ENCODE results near the gene RAB24. TPM values are rescaled to one million over a fixed set of nuclear protein-coding genes. Genes with fewer than 3 reads are reported as not detected.
A peak's percentile ranks its signal among the peaks of the same experiment; 100 is the strongest.

RAB24 gene
- total and polyA plus RNA-seq, 2 experiments from 2014 or later, result 27.1 to 27.7 TPM

DNA sequence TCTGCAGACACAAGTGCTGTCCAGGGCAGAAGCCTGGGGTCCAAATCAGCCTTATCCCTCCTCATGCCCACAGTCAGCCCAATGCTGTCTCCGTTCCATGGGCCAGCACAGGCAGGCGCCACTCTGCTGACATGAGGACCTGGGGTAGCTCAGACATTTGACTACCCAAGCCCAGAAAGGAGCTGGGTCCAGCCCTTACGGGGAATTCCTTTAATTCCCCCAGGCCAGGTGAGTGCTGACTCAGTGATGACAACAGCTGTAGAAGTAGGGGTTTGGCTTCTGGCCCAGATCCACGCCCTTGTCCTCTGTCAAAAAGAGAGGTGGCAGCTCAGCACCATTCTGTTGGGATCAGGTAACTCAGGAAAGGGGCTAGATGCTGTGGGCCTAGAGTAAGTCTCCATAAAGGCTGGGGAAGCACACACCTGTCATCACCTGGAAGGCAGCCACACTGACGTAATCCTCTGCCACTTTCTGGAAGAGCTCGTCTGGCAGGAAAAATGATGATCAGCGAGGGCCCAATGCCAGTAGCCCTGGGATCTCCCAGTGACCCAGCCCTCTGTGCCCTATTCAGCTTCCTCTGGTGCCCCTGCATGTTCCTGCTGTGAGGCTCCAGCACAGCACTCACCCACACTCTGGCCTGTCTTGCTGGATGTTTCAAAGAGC lies 1.9 kb downstream of the RAB24 start:
- H3K36me3 Mint-ChIP-seq (ENCODE audit: low read depth), result peaks cover 61% of the 10 kb centered on the region
- H3K27ac Mint-ChIP-seq, result no peak overlapping the region

DNA sequence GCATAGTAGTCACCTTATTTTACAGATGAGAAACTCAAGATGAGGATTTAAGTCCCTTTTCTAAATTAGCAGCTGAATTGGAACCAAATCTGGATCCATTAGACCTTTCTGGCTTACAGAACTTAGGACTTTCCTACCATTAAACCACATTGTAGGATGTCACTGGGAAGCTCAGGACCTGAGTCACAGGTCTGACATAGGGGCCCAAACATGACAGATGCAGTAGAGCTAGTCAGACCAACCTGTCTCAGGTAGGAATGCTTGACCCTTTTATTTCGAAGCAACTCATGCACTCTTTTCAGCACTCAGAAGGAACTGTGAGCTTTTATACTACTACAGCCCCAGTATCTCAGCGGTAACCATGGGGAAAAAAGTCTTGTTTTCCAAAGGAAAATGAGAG lies 2.6 kb downstream of the RAB24 start:
- DNase-seq (ENCODE audit: low spot score) (no peak), ATAC-seq (no peak)
- H3K4me1 ChIP-seq (ENCODE audit: insufficient read depth), result peaks cover 38% of the 10 kb centered on the region
- Mint-ChIP-seq H3K27me3 (ENCODE audit: insufficient read depth, low read depth, poor library complexity) (peaks cover 39% of the 10 kb centered on the region), H3K4me3 (no peak overlapping the region), H3K27ac (no peak overlapping the region), H3K4me1 (peaks cover 72% of the 10 kb centered on the region), H3K9me3 (no peaks in the 10 kb centered on the region; the same call in 2 of the 3 replicates), H3K36me3 (ENCODE audit: low read depth) (peaks cover 61% of the 10 kb centered on the region)
- TF ChIP-seq POLR2AphosphoS5 (IDR thresholded peaks at IDR 0.05; ENCODE audit: low read depth) (peak; percentile 12; the same call in 1 of the 2 replicates), NANOG (IDR thresholded peaks at IDR 0.05; ENCODE audit: borderline replicate concordance) (no peak)
- H2AFZ ChIP-seq, result no peak overlapping the region
- H3K27ac ChIP-seq (ENCODE audit: low read depth), result peak overlapping the region; percentile 72
- H3K27me3 ChIP-seq (ENCODE audit: insufficient read depth), result no peaks in the 10 kb centered on the region
- H3K4me2 ChIP-seq, result no peak overlapping the region
- no peak overlapping the region for H3K4me3 ChIP-seq
- H3K36me3 ChIP-seq (ENCODE audit: insufficient read depth), result peaks cover 18% of the 10 kb centered on the region
- H3K79me2 ChIP-seq (replicated peaks; ENCODE audit: insufficient read depth), result peaks cover 25% of the 10 kb centered on the region
- H3F3A ChIP-seq (replicated peaks; ENCODE audit: low read depth), result peaks cover 33% of the 10 kb centered on the region
- peaks cover 38% of the 10 kb centered on the region for H4K20me1 ChIP-seq (replicated peaks; ENCODE audit: insufficient read depth)
- H3K9me2 ChIP-seq (ENCODE audit: insufficient read depth), result no peaks in the 10 kb centered on the region

More for the DNA sequence above, 1.9 kb downstream of the RAB24 start:
- peaks cover 20% of the 10 kb centered on the region for H3K36me3 ChIP-seq (ENCODE audit: insufficient read depth)
- H3K9me2 ChIP-seq (ENCODE audit: insufficient read depth), result no peaks in the 10 kb centered on the region
- TF ChIP-seq POLR2AphosphoS5 (IDR thresholded peaks at IDR 0.05; ENCODE audit: low read depth) (peak; percentile 56), EZH2phosphoT487 (IDR thresholded peaks at IDR 0.05; ENCODE audit: unreplicated experiment) (no peak)
- ATAC-seq (no peak), DNase-seq (ENCODE audit: low spot score) (no peak)
- Mint-ChIP-seq H3K9me3 (no peaks in the 10 kb centered on the region; the same call in 2 of the 3 replicates), H3K27me3 (ENCODE audit: insufficient read depth, low read depth, poor library complexity) (peaks cover 36% of the 10 kb centered on the region), H3K4me1 (peaks cover 68% of the 10 kb centered on the region), H3K4me3 (peak overlapping the region; percentile 99)
- H3K27ac ChIP-seq (ENCODE audit: low read depth), result peak overlapping the region; percentile 72; the same call in 1 of the 2 replicates
- H3F3A ChIP-seq (replicated peaks; ENCODE audit: low read depth), result peaks cover 36% of the 10 kb centered on the region
- peak overlapping the region; percentile 99; the same call in 1 of the 2 replicates for H3K4me2 ChIP-seq
- no peak overlapping the region for H2AFZ ChIP-seq
- H3K79me2 ChIP-seq (replicated peaks; ENCODE audit: insufficient read depth), result peaks cover 25% of the 10 kb centered on the region
- peak overlapping the region; percentile 99; the same call in 1 of the 2 replicates for H3K4me3 ChIP-seq
- H3K4me1 ChIP-seq (ENCODE audit: insufficient read depth), result peaks cover 37% of the 10 kb centered on the region
- peaks cover 38% of the 10 kb centered on the region for H4K20me1 ChIP-seq (replicated peaks; ENCODE audit: insufficient read depth)
- H3K27me3 ChIP-seq (ENCODE audit: insufficient read depth), result no peaks in the 10 kb centered on the region

DNA sequence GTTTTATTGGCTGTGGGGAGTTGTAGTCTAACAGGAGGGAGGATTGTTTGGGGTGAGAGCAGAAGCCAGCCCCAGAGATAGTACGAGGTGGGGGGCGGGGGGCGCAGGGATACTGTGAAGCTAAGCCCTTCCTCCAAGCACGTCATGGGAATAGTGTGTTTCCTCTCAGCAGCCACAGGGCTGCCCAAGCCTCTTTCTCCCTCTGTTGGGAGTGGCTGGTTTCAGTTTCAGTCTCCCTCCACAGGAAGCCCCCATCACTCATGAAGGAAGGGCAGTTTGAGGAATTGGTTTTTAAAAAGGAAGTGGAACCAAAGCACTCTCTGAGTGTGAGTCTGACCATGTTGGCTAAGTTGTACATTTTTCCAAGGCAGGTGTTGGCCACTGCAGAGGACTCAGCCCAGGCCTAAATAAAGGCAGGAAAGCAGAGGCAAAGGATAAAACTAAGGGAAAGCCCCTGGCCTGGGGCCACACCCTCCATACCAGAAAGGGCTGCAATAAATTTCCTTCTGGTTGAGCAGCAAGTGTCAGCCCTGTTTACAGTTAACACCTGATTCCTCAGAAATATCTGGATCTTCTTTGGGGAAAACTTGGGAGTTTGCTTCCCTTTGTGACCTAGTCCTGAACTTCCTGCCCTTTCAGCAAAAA lies 3.2 kb downstream of the RAB24 start:
- peaks cover 71% of the 10 kb centered on the region for H3K4me1 Mint-ChIP-seq
- peak; percentile 37 for ATAC-seq
- TF ChIP-seq CTCF (conservative IDR thresholded peaks at IDR 0.05; ENCODE audit: low read depth in 2 of 2), result peak; percentile 14 to 33; a peak in 2 of 4 replicates
- TF ChIP-seq EZH2phosphoT487 (IDR thresholded peaks at IDR 0.05; ENCODE audit: unreplicated experiment), result no peak

More for the DNA sequence above, 3.2 kb downstream of the RAB24 start:
- H2AFZ ChIP-seq, result no peak overlapping the region
- no peak overlapping the region for H3K4me3 ChIP-seq
- Mint-ChIP-seq H3K9me3 (no peaks in the 10 kb centered on the region; the same call in 2 of the 3 replicates), H3K4me3 (no peak overlapping the region; the same call in 2 of the 3 replicates), H3K27me3 (ENCODE audit: insufficient read depth, low read depth, poor library complexity) (peaks cover 41% of the 10 kb centered on the region), H3K27ac (peak overlapping the region; percentile 94), H3K36me3 (ENCODE audit: low read depth) (peaks cover 61% of the 10 kb centered on the region)
- H3F3A ChIP-seq (replicated peaks; ENCODE audit: low read depth), result peaks cover 35% of the 10 kb centered on the region
- peaks cover 18% of the 10 kb centered on the region for H3K36me3 ChIP-seq (ENCODE audit: insufficient read depth)
- peaks cover 33% of the 10 kb centered on the region for H4K20me1 ChIP-seq (replicated peaks; ENCODE audit: insufficient read depth)
- peaks cover 20% of the 10 kb centered on the region for H3K79me2 ChIP-seq (replicated peaks; ENCODE audit: insufficient read depth)
- H3K4me1 ChIP-seq (ENCODE audit: insufficient read depth), result peaks cover 38% of the 10 kb centered on the region
- peak; percentile 83 for DNase-seq (ENCODE audit: low spot score)
- peak overlapping the region; percentile 72 for H3K27ac ChIP-seq (ENCODE audit: low read depth)
- H3K4me2 ChIP-seq, result no peak overlapping the region
- no peaks in the 10 kb centered on the region for H3K27me3 ChIP-seq (ENCODE audit: insufficient read depth)
- H3K9me2 ChIP-seq (ENCODE audit: insufficient read depth), result no peaks in the 10 kb centered on the region

Measured in GM23338 (cell line).